B cell (primary cell): ENCODE data around the gene PRKCA. TPM values are rescaled to one million over a fixed set of nuclear protein-coding genes. Genes with fewer than 3 reads are reported as not detected.

Experiments used
- ATAC-seq: fragments of 200-7000 bp; cut with Tn5 transposase; one replicate; pipeline ENCODE4 v1.10.0; 2021; ENCODE audit warnings: low read depth, mild to moderate bottlenecking, moderate number of reproducible peaks, moderate library complexity
- CTCF ChIA-PET: fragments of 350-600 bp; sonication (Branson Sonifier 250); formaldehyde crosslinking; loops from one replicate; lab custom pipeline; 2021; ENCODE audit warnings: antibody characterized with exemption, inconsistent platforms; lab: Charles Lee
- POLR2A ChIA-PET: fragments of 350-600 bp; sonication (Branson Sonifier 250); formaldehyde crosslinking; loops from one replicate; lab custom pipeline; 2021; ENCODE audit warnings: antibody characterized with exemption; lab: Charles Lee
- DNase-seq: peaks from one replicate; pipeline ENCODE4 v3.0.0; 2013
- H2AFZ ChIP-seq: 2 replicates; pipeline ENCODE4 v1.6.1; 2012; ENCODE audit warnings: mild to moderate bottlenecking, low read depth, low read length; ENCODE audit not compliant: insufficient read depth, poor library complexity, severe bottlenecking
- H3K27ac ChIP-seq, 2 donors: 1 replicate in 1 of 2; 2 replicates in 1 of 2; pipeline ENCODE4 v1.5.1; 2012 to 2013; ENCODE audit warnings: low read length in 2 of 2, mild to moderate bottlenecking in 2 of 2, moderate library complexity in 1 of 2
- H3K27me3 ChIP-seq, 4 experiments: fragments of 200-600 bp in 1 of 4; sonication (generic) in 1 of 4; replicated peaks in 1 of 4; 1 replicate in 2 of 4; 2 replicates in 2 of 4; pipeline versions ENCODE4 v1.6.1 to v1.7.0; 2013 to 2016; ENCODE audit warnings: low read length in 3 of 4, mild to moderate bottlenecking in 2 of 4, mixed read lengths in 1 of 4, moderate library complexity in 1 of 4; ENCODE audit not compliant: insufficient read depth in 4 of 4, control insufficient read depth in 3 of 4; ENCODE audit errors: control extremely low read depth in 1 of 4
- H3K36me3 ChIP-seq, 2 experiments: replicated peaks in 1 of 2; 1 replicate in 1 of 2; 2 replicates in 1 of 2; pipeline versions ENCODE4 v1.6.1 to v1.7.1; 2013; ENCODE audit warnings: low read length in 1 of 2; ENCODE audit not compliant: insufficient read depth in 2 of 2, control insufficient read depth in 1 of 2; ENCODE audit errors: control extremely low read depth in 1 of 2, extremely low read depth in 1 of 2
- H3K4me1 ChIP-seq, 2 donors: fragments of 200-600 bp in 1 of 2; sonication (generic) in 1 of 2; 1 replicate in 1 of 2; 2 replicates in 1 of 2; pipeline versions ENCODE4 v1.5.1 to v1.6.1; 2013 to 2017; ENCODE audit warnings: low read length in 2 of 2; ENCODE audit not compliant: control insufficient read depth in 2 of 2, insufficient read depth in 2 of 2
- H3K4me2 ChIP-seq: replicated peaks from 2 replicates; pipeline ENCODE3; 2012; ENCODE audit warnings: mild to moderate bottlenecking, low read depth, low read length; ENCODE audit not compliant: poor library complexity, severe bottlenecking
- H3K4me3 ChIP-seq, 5 experiments: fragments of 200-600 bp in 1 of 5; sonication (generic) in 1 of 5; 1 replicate in 3 of 5; 2 replicates in 2 of 5; pipeline versions ENCODE4 v1.5.1 to v1.7.0; 2011 to 2016; ENCODE audit warnings: low read length in 4 of 5, mild to moderate bottlenecking in 4 of 5, low read depth in 2 of 5, control low read depth in 1 of 5, moderate library complexity in 1 of 5; ENCODE audit not compliant: insufficient read depth in 1 of 5; ENCODE audit errors: control extremely low read depth in 1 of 5, extremely low read depth in 1 of 5
- H3K79me2 ChIP-seq: fragments of 200-600 bp; sonication (generic); one replicate; pipeline ENCODE4 v1.6.0; 2016; ENCODE audit warnings: low read length; ENCODE audit not compliant: control insufficient read depth, insufficient read depth
- H3K9ac ChIP-seq: fragments of 200-600 bp; sonication (generic); 2 replicates; pipeline ENCODE4 v1.6.1; 2017; ENCODE audit warnings: mild to moderate bottlenecking, low read length, moderate library complexity
- H3K9me3 ChIP-seq, 3 donors: one replicate each; pipeline versions ENCODE4 v1.6.1 to v1.7.1; 2013; ENCODE audit warnings: low read length in 2 of 3; ENCODE audit not compliant: control insufficient read depth in 2 of 3, insufficient read depth in 1 of 3; ENCODE audit errors: control extremely low read depth in 1 of 3
- H4K20me1 ChIP-seq: 2 replicates; pipeline ENCODE4 v1.6.0; 2012; ENCODE audit warnings: mild to moderate bottlenecking, low read length; ENCODE audit not compliant: insufficient read depth, control insufficient read depth, poor library complexity, severe bottlenecking
- H3K27ac Mint-ChIP-seq: one replicate; pipeline ENCODE4 v1.8.0; 2021; ENCODE audit warnings: mixed read lengths
- H3K27me3 Mint-ChIP-seq: one replicate; pipeline ENCODE4 v1.8.0; 2021; ENCODE audit warnings: mixed read lengths
- H3K4me1 Mint-ChIP-seq: one replicate; pipeline ENCODE4 v1.8.0; 2021; ENCODE audit warnings: mixed read lengths
- H3K4me3 Mint-ChIP-seq: one replicate; pipeline ENCODE4 v1.8.0; 2021; ENCODE audit warnings: mixed read lengths
- H3K9me3 Mint-ChIP-seq: one replicate; pipeline ENCODE4 v1.8.0; 2022; ENCODE audit warnings: mixed read lengths; ENCODE audit not compliant: insufficient read depth
- CTCF ChIP-seq: fragments of 200-600 bp; IDR thresholded peaks from one replicate; pipeline ENCODE4 v1.8.0; 2022; ENCODE audit warnings: antibody characterized with exemption, mild to moderate bottlenecking
- EZH2 ChIP-seq: IDR thresholded peaks from 2 replicates; pipeline ENCODE4 v1.6.1; 2012; ENCODE audit warnings: borderline replicate concordance, low read depth, mild to moderate bottlenecking, moderate library complexity, low read length; ENCODE audit not compliant: insufficient read depth, poor library complexity, severe bottlenecking
- WGBS: methylation state at CpG from one replicate; pipeline ENCODE4 v1.1.5; 2013; ENCODE audit warnings: missing lambda C conversion rate; ENCODE audit not compliant: insufficient coverage; 5-methylcytosine and 5-hydroxymethylcytosine counted together
- intact Hi-C: fragments of 100-400 bp; cut with micrococcal nuclease; formaldehyde crosslinking; loops from one replicate; pipeline ENCODE4 v1.10.0; 2022
- polyA plus RNA-seq: library from polyadenylated mRNA; depleted of rRNA; stranded (reverse); fragments of >200 nt; gene quantifications from 2 replicates; pipeline ENCODE4 v1.2.3, GENCODE V29; 2012
- total RNA-seq, 2 donors: library from RNA; stranded (reverse); fragments of 120-200 nt in 1 of 2; gene quantifications; 1 replicate in 1 of 2; 2 replicates in 1 of 2; pipeline versions ENCODE4 v1.2.3 to v1.2.4, GENCODE V29; 2013 to 2022

Gene PRKCA
- total and polyA plus RNA-seq, 2 donors (not counting 1 experiment from before 2014, with no cell fraction given): 0.33 to 7.7 TPM

GRCh38 chr17:66415366-66416206 is 113.2 kb downstream of the PRKCA start:
- DNase-seq (no peak), ATAC-seq (no peak)
- no peaks in the 10 kb centered on the region for H4K20me1 ChIP-seq
- H3K79me2 ChIP-seq: no peaks in the 10 kb centered on the region
- H3K27ac ChIP-seq: no peak overlapping the region
- Mint-ChIP-seq H3K27ac (no peak overlapping the region), H3K27me3 (peaks cover 3% of the 10 kb centered on the region), H3K4me1 (no peaks in the 10 kb centered on the region), H3K9me3 (no peaks in the 10 kb centered on the region), H3K4me3 (no peak overlapping the region)
- POLR2A ChIA-PET: no interaction called here
- CTCF ChIA-PET: no interaction called here
- H3K36me3 ChIP-seq: no peaks in the 10 kb centered on the region
- intact Hi-C loops: no loop called here
- H3K4me1 ChIP-seq: no peaks in the 10 kb centered on the region
- H3K9ac ChIP-seq: no peak overlapping the region
- H3K4me3 ChIP-seq: no peak overlapping the region
- TF ChIP-seq CTCF: no peak
- TF ChIP-seq EZH2: no peak
- 77% methylated on average over 5 of the region's 11 CpGs for WGBS
- no peak overlapping the region for H2AFZ ChIP-seq
- H3K27me3 ChIP-seq: no peaks in the 10 kb centered on the region
- H3K9me3 ChIP-seq: no peaks in the 10 kb centered on the region
- no peak overlapping the region for H3K4me2 ChIP-seq

GRCh38 chr17:66416207-66416940 is 114.0 kb downstream of the PRKCA start:
- POLR2A ChIA-PET: no interaction called here
- no peak overlapping the region for H3K27ac ChIP-seq
- WGBS: 92% methylated on average over 8 of the region's 12 CpGs
- H3K4me3 Mint-ChIP-seq: no peak overlapping the region
- H3K36me3 ChIP-seq: no peaks in the 10 kb centered on the region
- DNase-seq (no peak), ATAC-seq (no peak)
- intact Hi-C loops: no loop called here
- H3K27me3 Mint-ChIP-seq: peaks cover 3% of the 10 kb centered on the region
- no peak overlapping the region for H3K4me2 ChIP-seq
- no peaks in the 10 kb centered on the region for H3K4me1 ChIP-seq
- no peaks in the 10 kb centered on the region for H4K20me1 ChIP-seq
- no peaks in the 10 kb centered on the region for H3K79me2 ChIP-seq
- CTCF ChIA-PET: no interaction called here
- no peaks in the 10 kb centered on the region for H3K9me3 Mint-ChIP-seq
- H3K9ac ChIP-seq: no peak overlapping the region
- H3K27me3 ChIP-seq: no peaks in the 10 kb centered on the region
- H3K9me3 ChIP-seq: no peaks in the 10 kb centered on the region
- no peaks in the 10 kb centered on the region for H3K4me1 Mint-ChIP-seq
- TF ChIP-seq CTCF (no peak), EZH2 (no peak)
- H3K4me3 ChIP-seq: no peak overlapping the region
- H2AFZ ChIP-seq: no peak overlapping the region
- H3K27ac Mint-ChIP-seq: no peak overlapping the region
